ENCODE measurements around the gene SYT12. TPM values are rescaled to one million over a fixed set of nuclear protein-coding genes. Genes with fewer than 3 reads are reported as not detected.

SYT12 gene
- total and polyA plus RNA-seq, 9 of the 15 experiments (the other 6 are each of a cell fraction or from before 2014, with no cell fraction given): 0.03 to 0.11 (median 0.03) TPM; not detected in 4

DNA sequence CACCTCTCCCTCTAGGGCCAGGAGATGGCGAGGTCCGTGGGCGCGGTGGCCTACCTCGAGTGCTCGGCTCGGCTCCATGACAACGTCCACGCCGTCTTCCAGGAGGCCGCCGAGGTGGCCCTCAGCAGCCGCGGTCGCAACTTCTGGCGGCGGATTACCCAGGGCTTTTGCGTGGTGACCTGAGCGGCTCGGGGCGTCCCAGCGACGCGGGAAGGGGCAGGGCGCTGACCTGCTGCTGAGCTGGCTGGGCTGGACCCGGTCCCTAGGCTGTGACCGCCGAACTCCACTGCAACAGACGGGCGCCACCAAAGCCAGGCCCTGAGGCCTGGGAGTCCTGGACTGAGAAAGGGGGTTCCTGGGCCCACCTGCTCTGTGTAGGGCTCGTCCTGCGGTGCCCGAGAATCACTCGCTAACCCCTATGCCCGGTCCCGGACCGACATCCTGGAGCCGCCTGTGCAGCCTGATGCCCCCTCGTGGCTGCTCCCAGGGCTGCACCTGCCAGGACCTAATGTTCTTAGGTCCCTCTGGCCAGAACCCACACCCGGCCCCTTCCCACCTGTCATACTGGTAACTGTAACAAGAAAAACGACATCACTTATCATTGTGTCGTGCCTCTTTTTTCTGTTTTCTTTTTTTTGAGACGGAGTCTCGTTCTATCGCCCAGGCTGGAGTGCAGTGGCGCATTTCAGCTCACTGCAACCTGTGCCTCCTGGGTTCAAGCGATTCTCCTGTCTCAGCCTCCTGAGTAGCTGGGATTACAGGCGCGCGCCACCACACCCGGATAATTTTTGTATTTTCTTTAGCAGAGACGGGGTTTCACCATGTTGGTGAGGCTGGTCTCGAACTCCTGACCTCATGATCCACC lies 48.7 kb downstream of the SYT12 start (continued):
- TF ChIP-seq, protein P1, sequence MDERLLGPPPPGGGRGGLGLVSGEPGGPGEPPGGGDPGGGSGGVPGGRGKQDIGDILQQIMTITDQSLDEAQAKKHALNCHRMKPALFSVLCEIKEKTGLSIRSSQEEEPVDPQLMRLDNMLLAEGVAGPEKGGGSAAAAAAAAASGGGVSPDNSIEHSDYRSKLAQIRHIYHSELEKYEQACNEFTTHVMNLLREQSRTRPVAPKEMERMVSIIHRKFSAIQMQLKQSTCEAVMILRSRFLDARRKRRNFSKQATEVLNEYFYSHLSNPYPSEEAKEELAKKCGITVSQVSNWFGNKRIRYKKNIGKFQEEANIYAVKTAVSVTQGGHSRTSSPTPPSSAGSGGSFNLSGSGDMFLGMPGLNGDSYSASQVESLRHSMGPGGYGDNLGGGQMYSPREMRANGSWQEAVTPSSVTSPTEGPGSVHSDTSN (CRISPR knock-in tag; IDR thresholded peaks at IDR 0.05; ENCODE audit: low read depth): no peak
- TF ChIP-seq, protein P1 (tag; conservative IDR thresholded peaks at IDR 0.05; ENCODE audit: low read depth): peak; percentile 40; the same call in 1 of the 2 replicates
- TF ChIP-seq, protein P2, sequence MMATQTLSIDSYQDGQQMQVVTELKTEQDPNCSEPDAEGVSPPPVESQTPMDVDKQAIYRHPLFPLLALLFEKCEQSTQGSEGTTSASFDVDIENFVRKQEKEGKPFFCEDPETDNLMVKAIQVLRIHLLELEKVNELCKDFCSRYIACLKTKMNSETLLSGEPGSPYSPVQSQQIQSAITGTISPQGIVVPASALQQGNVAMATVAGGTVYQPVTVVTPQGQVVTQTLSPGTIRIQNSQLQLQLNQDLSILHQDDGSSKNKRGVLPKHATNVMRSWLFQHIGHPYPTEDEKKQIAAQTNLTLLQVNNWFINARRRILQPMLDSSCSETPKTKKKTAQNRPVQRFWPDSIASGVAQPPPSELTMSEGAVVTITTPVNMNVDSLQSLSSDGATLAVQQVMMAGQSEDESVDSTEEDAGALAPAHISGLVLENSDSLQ (IDR thresholded peaks at IDR 0.05): peak; percentile 42; the same call in 1 of the 2 replicates
- TF ChIP-seq XRCC5 (IDR thresholded peaks at IDR 0.05; ENCODE audit: low read depth, low read length): peak; percentile 67; the same call in 1 of the 2 replicates
- TF ChIP-seq, protein P3, sequence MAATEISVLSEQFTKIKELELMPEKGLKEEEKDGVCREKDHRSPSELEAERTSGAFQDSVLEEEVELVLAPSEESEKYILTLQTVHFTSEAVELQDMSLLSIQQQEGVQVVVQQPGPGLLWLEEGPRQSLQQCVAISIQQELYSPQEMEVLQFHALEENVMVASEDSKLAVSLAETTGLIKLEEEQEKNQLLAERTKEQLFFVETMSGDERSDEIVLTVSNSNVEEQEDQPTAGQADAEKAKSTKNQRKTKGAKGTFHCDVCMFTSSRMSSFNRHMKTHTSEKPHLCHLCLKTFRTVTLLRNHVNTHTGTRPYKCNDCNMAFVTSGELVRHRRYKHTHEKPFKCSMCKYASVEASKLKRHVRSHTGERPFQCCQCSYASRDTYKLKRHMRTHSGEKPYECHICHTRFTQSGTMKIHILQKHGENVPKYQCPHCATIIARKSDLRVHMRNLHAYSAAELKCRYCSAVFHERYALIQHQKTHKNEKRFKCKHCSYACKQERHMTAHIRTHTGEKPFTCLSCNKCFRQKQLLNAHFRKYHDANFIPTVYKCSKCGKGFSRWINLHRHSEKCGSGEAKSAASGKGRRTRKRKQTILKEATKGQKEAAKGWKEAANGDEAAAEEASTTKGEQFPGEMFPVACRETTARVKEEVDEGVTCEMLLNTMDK (IDR thresholded peaks at IDR 0.05; ENCODE audit: borderline replicate concordance, insufficient read depth, low read depth, low read length, poor library complexity, severe bottlenecking): peak; percentile 44
- peak; percentile 57 for TF ChIP-seq SMC3 (conservative IDR thresholded peaks at IDR 0.05; ENCODE audit: insufficient read depth, low read depth, low read length)
- peak; percentile 22; the same call in 1 of the 2 replicates for TF ChIP-seq RB1 (IDR thresholded peaks at IDR 0.05; ENCODE audit: low read depth)
- TF ChIP-seq, protein P4, sequence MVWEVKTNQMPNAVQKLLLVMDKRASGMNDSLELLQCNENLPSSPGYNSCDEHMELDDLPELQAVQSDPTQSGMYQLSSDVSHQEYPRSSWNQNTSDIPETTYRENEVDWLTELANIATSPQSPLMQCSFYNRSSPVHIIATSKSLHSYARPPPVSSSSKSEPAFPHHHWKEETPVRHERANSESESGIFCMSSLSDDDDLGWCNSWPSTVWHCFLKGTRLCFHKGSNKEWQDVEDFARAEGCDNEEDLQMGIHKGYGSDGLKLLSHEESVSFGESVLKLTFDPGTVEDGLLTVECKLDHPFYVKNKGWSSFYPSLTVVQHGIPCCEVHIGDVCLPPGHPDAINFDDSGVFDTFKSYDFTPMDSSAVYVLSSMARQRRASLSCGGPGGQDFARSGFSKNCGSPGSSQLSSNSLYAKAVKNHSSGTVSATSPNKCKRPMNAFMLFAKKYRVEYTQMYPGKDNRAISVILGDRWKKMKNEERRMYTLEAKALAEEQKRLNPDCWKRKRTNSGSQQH (CRISPR knock-in tag; IDR thresholded peaks at IDR 0.05): no peak
- TF ChIP-seq RCOR1 (IDR thresholded peaks at IDR 0.05; ENCODE audit: borderline replicate concordance in 1 of 2, low read depth in 2 of 2, low read length in 2 of 2): peak in 1 of 2 experiments; percentile 14; a peak in 1 of 4 replicates
- TF ChIP-seq ETV6 (IDR thresholded peaks at IDR 0.05; ENCODE audit: borderline replicate concordance in 1 of 2, low read depth in 2 of 2, low read length in 1 of 2): no peak
- TF ChIP-seq ETV6 (CRISPR knock-in tag; IDR thresholded peaks at IDR 0.05; ENCODE audit: borderline replicate concordance): no peak
- TF ChIP-seq MEIS2 (IDR thresholded peaks at IDR 0.05; ENCODE audit: partially characterized antibody): peak; percentile 65
- TF ChIP-seq MYC (IDR thresholded peaks at IDR 0.05; ENCODE audit: low read depth, low read length): 0 out of 2 replicates have a peak, but pooled peaks have one; percentile 24
- TF ChIP-seq MYC (CRISPR knock-in tag; IDR thresholded peaks at IDR 0.05; ENCODE audit: borderline replicate concordance, low read depth): no peak
- TF ChIP-seq FOS (IDR thresholded peaks at IDR 0.05; ENCODE audit: extremely low read depth, insufficient read length): no peak
- TF ChIP-seq, protein P5, sequence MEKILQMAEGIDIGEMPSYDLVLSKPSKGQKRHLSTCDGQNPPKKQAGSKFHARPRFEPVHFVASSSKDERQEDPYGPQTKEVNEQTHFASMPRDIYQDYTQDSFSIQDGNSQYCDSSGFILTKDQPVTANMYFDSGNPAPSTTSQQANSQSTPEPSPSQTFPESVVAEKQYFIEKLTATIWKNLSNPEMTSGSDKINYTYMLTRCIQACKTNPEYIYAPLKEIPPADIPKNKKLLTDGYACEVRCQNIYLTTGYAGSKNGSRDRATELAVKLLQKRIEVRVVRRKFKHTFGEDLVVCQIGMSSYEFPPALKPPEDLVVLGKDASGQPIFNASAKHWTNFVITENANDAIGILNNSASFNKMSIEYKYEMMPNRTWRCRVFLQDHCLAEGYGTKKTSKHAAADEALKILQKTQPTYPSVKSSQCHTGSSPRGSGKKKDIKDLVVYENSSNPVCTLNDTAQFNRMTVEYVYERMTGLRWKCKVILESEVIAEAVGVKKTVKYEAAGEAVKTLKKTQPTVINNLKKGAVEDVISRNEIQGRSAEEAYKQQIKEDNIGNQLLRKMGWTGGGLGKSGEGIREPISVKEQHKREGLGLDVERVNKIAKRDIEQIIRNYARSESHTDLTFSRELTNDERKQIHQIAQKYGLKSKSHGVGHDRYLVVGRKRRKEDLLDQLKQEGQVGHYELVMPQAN (IDR thresholded peaks at IDR 0.05; ENCODE audit: borderline replicate concordance): no peak

Data from K562 (cell line).